Small intestine (tissue), 7 donors: ENCODE results near the gene SLC1A1. TPM values are rescaled to one million over a fixed set of nuclear protein-coding genes. Genes with fewer than 3 reads are reported as not detected.
"Not testable (repeated sequence)": the region's sequence is repeated elsewhere in the genome, so short reads cannot be mapped to it uniquely, and the experiment has no call there.

ENCODE experiments used
- DNase-seq, 2 donors: peaks; one replicate each; pipeline versions ENCODE4 v3.0.0 to v3.0.0-alpha.2; 2013
- FAIRE-seq: peaks from 2 replicates; lab custom pipeline; 2012; peaks lifted over from hg19 to GRCh38; lab: Jason Lieb, UNC
- H3K27ac ChIP-seq, 3 donors: one replicate each; pipeline ENCODE4 v1.5.1; 2013; ENCODE audit warnings: low read length in 2 of 3, mild to moderate bottlenecking in 2 of 3, control low read depth in 1 of 3, inconsistent platforms in 1 of 3, low read depth in 1 of 3, moderate library complexity in 1 of 3
- H3K27me3 ChIP-seq, 3 donors: one replicate each; pipeline ENCODE4 v1.6.1; 2013; ENCODE audit warnings: low read length in 3 of 3, inconsistent platforms in 1 of 3; ENCODE audit not compliant: control insufficient read depth in 3 of 3, insufficient read depth in 3 of 3
- H3K36me3 ChIP-seq, 3 donors: one replicate each; pipeline ENCODE4 v1.6.1; 2013; ENCODE audit warnings: low read length in 3 of 3, inconsistent platforms in 1 of 3, low read depth in 1 of 3, mild to moderate bottlenecking in 1 of 3, moderate library complexity in 1 of 3; ENCODE audit not compliant: control insufficient read depth in 3 of 3, insufficient read depth in 2 of 3
- H3K4me1 ChIP-seq, 3 donors: one replicate each; pipeline ENCODE4 v1.6.1; 2013; ENCODE audit warnings: low read length in 2 of 3, inconsistent platforms in 1 of 3, low read depth in 1 of 3, mild to moderate bottlenecking in 1 of 3, moderate library complexity in 1 of 3; ENCODE audit not compliant: control insufficient read depth in 3 of 3, insufficient read depth in 2 of 3
- H3K4me3 ChIP-seq, 3 donors: one replicate each; pipeline ENCODE4 v1.5.1; 2013; ENCODE audit warnings: low read length in 3 of 3, control low read depth in 1 of 3, inconsistent platforms in 1 of 3, low read depth in 1 of 3, mild to moderate bottlenecking in 1 of 3, moderate library complexity in 1 of 3
- H3K9me3 ChIP-seq, 2 donors: one replicate each; pipeline ENCODE4 v1.6.1; 2013; ENCODE audit warnings: low read depth in 1 of 2, low read length in 1 of 2; ENCODE audit not compliant: control insufficient read depth in 2 of 2, insufficient read depth in 1 of 2
- WGBS, 3 donors: extraction: QIAGEN DNeasy Blood & Tissue Kit; methylation state at CpG; one replicate each; pipeline ENCODE4 v1.1.7; 2013; 5-methylcytosine and 5-hydroxymethylcytosine counted together
- polyA plus RNA-seq, 4 donors: library from polyadenylated mRNA; stranded (reverse) in 3 of 4; unstranded in 1 of 4; fragments of 200-250 nt in 3 of 4; fragments of 120-200 nt in 1 of 4; gene quantifications; one replicate each; pipeline versions ENCODE4 v1.2.1 to v1.2.3, GENCODE V29; 2013
- donor health status: healthy with polysubstance abuse.
- donor health status: control.
- donor health status: control.
- donor health status: Bipolar disorder and iron deficiency.
- donor health status: healthy.

SLC1A1 gene
- polyA plus RNA-seq, 4 donors: 21.1 to 46.4 (median 42.9) TPM

GRCh38 chr9:4517274-4517673 is 27.0 kb downstream of the SLC1A1 start:
- FAIRE-seq: no peak
- WGBS, 3 donors: 77 to 85% (median 81%) methylated on average over 6 of the region's 6 CpGs

DNA sequence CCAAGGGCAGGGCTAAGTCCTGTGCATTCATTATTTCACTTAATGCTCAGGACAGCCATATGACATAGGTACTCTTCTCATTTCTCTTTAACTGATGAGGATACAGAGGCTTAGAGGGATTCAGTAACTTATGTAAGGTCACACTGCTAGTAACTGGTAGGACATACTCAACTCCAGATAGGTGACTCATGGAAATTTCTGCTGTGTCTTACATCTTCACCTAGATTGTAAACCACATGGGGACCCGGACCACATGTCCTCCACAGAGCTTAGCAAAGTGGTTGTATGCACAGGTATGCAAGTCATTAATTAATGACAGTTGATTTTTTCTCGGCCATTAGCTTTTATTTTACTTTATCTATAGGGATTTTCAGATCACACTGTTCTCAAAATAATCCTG is 29.3 kb downstream of the SLC1A1 start:
- DNase-seq: no peak
- Histone ChIP-seq H3K4me1 (peaks cover 0 to 2% (median 0%) of the 10 kb centered on the region in 3 donors), H3K4me3 (no peak overlapping the region), H3K27me3 (no peaks in the 10 kb centered on the region), H3K9me3 (no peaks in the 10 kb centered on the region), H3K36me3 (peaks cover 0 to 5% (median 5%) of the 10 kb centered on the region in 3 donors), H3K27ac (no peak overlapping the region)
- WGBS, 3 donors: 79 to 88% (median 87%) methylated on average over 2 of the region's 2 CpGs
- FAIRE-seq: no peak

More at GRCh38 chr9:4517274-4517673, 27.0 kb downstream of the SLC1A1 start:
- Histone ChIP-seq H3K27me3 (no peaks in the 10 kb centered on the region), H3K4me1 (peaks cover 0 to 2% (median 0%) of the 10 kb centered on the region in 3 donors), H3K36me3 (peaks cover 0 to 5% (median 5%) of the 10 kb centered on the region in 3 donors), H3K27ac (no peak overlapping the region), H3K9me3 (no peaks in the 10 kb centered on the region), H3K4me3 (no peak overlapping the region)
- no peak for DNase-seq

GRCh38 chr9:4520055-4520454 is 29.8 kb downstream of the SLC1A1 start:
- FAIRE-seq: no peak
- Histone ChIP-seq H3K36me3 (peaks cover 0 to 5% (median 5%) of the 10 kb centered on the region in 3 donors), H3K27me3 (no peaks in the 10 kb centered on the region), H3K9me3 (no peaks in the 10 kb centered on the region), H3K4me1 (peaks cover 0 to 2% (median 0%) of the 10 kb centered on the region in 3 donors), H3K27ac (no peak overlapping the region), H3K4me3 (no peak overlapping the region)
- WGBS, 3 donors: 68 to 78% (median 71%) methylated on average over 2 of the region's 2 CpGs
- no peak for DNase-seq

GRCh38 chr9:4530375-4530774 is 40.1 kb downstream of the SLC1A1 start:
- FAIRE-seq: no peak
- H3K27me3 ChIP-seq: no peaks in the 10 kb centered on the region
- WGBS, 3 donors: 62 to 74% (median 71%) methylated on average over 6 of the region's 6 CpGs

GRCh38 chr9:4530831-4531230 is 40.6 kb downstream of the SLC1A1 start:
- DNase-seq, H3K9me3 ChIP-seq, H3K27me3 ChIP-seq, H3K4me1 ChIP-seq, H3K27ac ChIP-seq, H3K36me3 ChIP-seq, H3K4me3 ChIP-seq, FAIRE-seq: not testable (repeated sequence)
- 84 to 96% (median 87%) methylated on average over 3 of the region's 3 CpGs for WGBS, 3 donors

More at GRCh38 chr9:4530375-4530774, 40.1 kb downstream of the SLC1A1 start:
- Histone ChIP-seq H3K4me3 (no peak overlapping the region), H3K27ac (no peak overlapping the region), H3K36me3 (peaks cover 0 to 8% (median 6%) of the 10 kb centered on the region in 3 donors), H3K9me3 (peaks cover 0 to 4% of the 10 kb centered on the region in 2 donors), H3K4me1 (peaks cover 0 to 4% (median 0%) of the 10 kb centered on the region in 3 donors)
- DNase-seq: no peak

GRCh38 chr9:4531355-4531754 is 41.1 kb downstream of the SLC1A1 start:
- H3K36me3 ChIP-seq, H3K27me3 ChIP-seq, H3K27ac ChIP-seq, H3K4me1 ChIP-seq, DNase-seq, H3K9me3 ChIP-seq, H3K4me3 ChIP-seq, FAIRE-seq: not testable (repeated sequence)
- WGBS, 3 donors: 72 to 89% (median 79%) methylated on average over 8 of the region's 8 CpGs

- H3K4me3 ChIP-seq, DNase-seq, H3K9me3 ChIP-seq, H3K27ac ChIP-seq, H3K4me1 ChIP-seq, H3K27me3 ChIP-seq, H3K36me3 ChIP-seq, FAIRE-seq: not testable (repeated sequence)
- 65 to 96% (median 77%) methylated on average over 1 of the region's 2 CpGs for WGBS, 3 donors
Observed at GRCh38 chr9:4533881-4534280, 43.6 kb downstream of the SLC1A1 start.

DNA sequence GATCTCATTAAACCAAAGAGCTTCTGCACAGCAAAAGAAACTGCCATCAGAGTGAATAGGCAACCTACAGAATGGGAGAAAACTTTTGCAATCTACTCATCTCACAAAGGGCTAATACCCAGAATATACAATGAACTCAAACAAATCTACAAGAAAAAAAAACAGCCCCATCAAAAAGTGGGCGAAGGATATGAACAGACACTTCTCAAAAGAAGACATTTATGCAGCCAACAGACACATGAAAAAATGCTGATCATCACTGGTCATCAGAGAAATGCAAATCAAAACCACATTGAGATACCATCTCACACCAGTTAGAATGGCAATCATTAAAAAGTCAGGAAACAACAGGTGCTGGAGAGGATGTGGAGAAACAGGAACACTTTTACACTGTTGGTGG is 45.9 kb downstream of the SLC1A1 start:
- WGBS, 3 donors: 75 to 100% (median 100%) methylated on average over 1 of the region's 1 CpG
- peaks cover 0 to 12% (median 6%) of the 10 kb centered on the region in 3 donors for H3K4me1 ChIP-seq
- not testable (repeated sequence) for FAIRE-seq, H3K27ac ChIP-seq, H3K27me3 ChIP-seq, H3K4me3 ChIP-seq, DNase-seq
- H3K36me3 ChIP-seq: peaks cover 0 to 16% (median 0%) of the 10 kb centered on the region in 3 donors
- H3K9me3 ChIP-seq: peaks cover 0 to 15% of the 10 kb centered on the region in 2 donors

- Histone ChIP-seq H3K9me3 (peaks cover 0 to 15% of the 10 kb centered on the region in 2 donors), H3K27me3 (no peaks in the 10 kb centered on the region), H3K4me3 (no peak overlapping the region), H3K4me1 (peaks cover 0 to 16% (median 6%) of the 10 kb centered on the region in 3 donors), H3K27ac (peak overlapping the region in 1 of 3 donors; percentile 13), H3K36me3 (peaks cover 0 to 10% (median 0%) of the 10 kb centered on the region in 3 donors)
- no peak for FAIRE-seq
- WGBS, 3 donors: 86 to 98% (median 96%) methylated on average over 1 of the region's 1 CpG
- no peak for DNase-seq
Observed at GRCh38 chr9:4537581-4537980, 47.3 kb downstream of the SLC1A1 start.
